ENCODE measurements around the gene ARAP3.

GRCh38 chr5:141681695-141682641 is at the start of gene ARAP3:
- TF ChIP-seq CTCF (IDR thresholded peaks at IDR 0.05; ENCODE audit: low read depth, low read length) (no peak), EZH2phosphoT487 (IDR thresholded peaks at IDR 0.05; ENCODE audit: low read depth) (no peak)
